HuH-7 (cell line): ENCODE results near the gene TMEM263.
A peak's percentile ranks its signal among the peaks of the same experiment; 100 is the strongest.
"Not testable (repeated sequence)": the region's sequence is repeated elsewhere in the genome, so short reads cannot be mapped to it uniquely, and the experiment has no call there.

Source experiments
- DNase-seq: peaks from one replicate; pipeline ENCODE4 v3.0.0; 2011; ENCODE audit warnings: low spot score

The TMEM263 gene

GRCh38 chr12:106955377-106956047, at the start of gene TMEM263:
TMEM263 (plus strand) TSS chr12:106955907; CDS start chr12:106967117, 11,210 bp downstream.
- peak; percentile 95 for DNase-seq

GRCh38 chr12:106906715-106907114, 49.0 kb upstream of the TMEM263 start:
- no peak for DNase-seq

GRCh38 chr12:106907411-106907810, 48.3 kb upstream of the TMEM263 start:
- no peak for DNase-seq

GRCh38 chr12:106907846-106908245, 47.9 kb upstream of the TMEM263 start:
- DNase-seq, result no peak

- no peak for DNase-seq
Measured at GRCh38 chr12:106908561-106908960, 47.1 kb upstream of the TMEM263 start.

- no peak for DNase-seq
Measured at GRCh38 chr12:106910202-106910601, 45.5 kb upstream of the TMEM263 start.

- DNase-seq, result no peak
Measured at GRCh38 chr12:106911581-106911980, 44.1 kb upstream of the TMEM263 start.

- DNase-seq, result no peak
Measured at GRCh38 chr12:106913456-106913855, 42.3 kb upstream of the TMEM263 start.

GRCh38 chr12:106914796-106915634, 40.7 kb upstream of the TMEM263 start:
- no peak for DNase-seq

GRCh38 chr12:106915635-106916026, 40.1 kb upstream of the TMEM263 start:
- DNase-seq, result no peak

- no peak for DNase-seq
Measured at GRCh38 chr12:106917503-106917902, 38.2 kb upstream of the TMEM263 start.

GRCh38 chr12:106918746-106919145, 37.0 kb upstream of the TMEM263 start:
- DNase-seq, result peak; percentile 56

- DNase-seq, result no peak
Measured at GRCh38 chr12:106919910-106920544, 35.7 kb upstream of the TMEM263 start.

GRCh38 chr12:106921976-106922375, 33.7 kb upstream of the TMEM263 start:
- not testable (repeated sequence) for DNase-seq

GRCh38 chr12:106923594-106923993, 32.1 kb upstream of the TMEM263 start:
- DNase-seq, result not testable (repeated sequence)

GRCh38 chr12:106924268-106924861, 31.3 kb upstream of the TMEM263 start:
- DNase-seq, result no peak

GRCh38 chr12:106926657-106927056, 29.1 kb upstream of the TMEM263 start:
- DNase-seq, result no peak

- DNase-seq, result no peak
Measured at GRCh38 chr12:106934277-106934676, 21.4 kb upstream of the TMEM263 start.

- DNase-seq, result no peak
Measured at GRCh38 chr12:106941481-106942156, 14.1 kb upstream of the TMEM263 start.

GRCh38 chr12:106942775-106943174, 12.9 kb upstream of the TMEM263 start:
- no peak for DNase-seq

- no peak for DNase-seq
Measured at GRCh38 chr12:106945261-106945851, 10.4 kb upstream of the TMEM263 start.
